GM12864 (cell line): ENCODE results near the gene INTS4.
"Not testable (repeated sequence)": the region's sequence is repeated elsewhere in the genome, so short reads cannot be mapped to it uniquely, and the experiment has no call there.

Experiments used
- DNase-seq: peaks from one replicate; pipeline ENCODE4 v3.0.0-alpha.2; 2011; ENCODE audit warnings: low read depth
- H3K4me3 ChIP-seq: 2 replicates; pipeline ENCODE4 v1.5.1; 2011; ENCODE audit warnings: mild to moderate bottlenecking, low read depth, low read length, control low read depth
- TF ChIP-seq, protein P1 (sequence below): IDR thresholded peaks from 2 replicates; pipeline ENCODE4 v1.5.1; 2011; ENCODE audit warnings: low read depth, mild to moderate bottlenecking, moderate library complexity, low read length, control low read depth, inconsistent platforms; ENCODE audit errors: missing control alignments

INTS4 gene

DNA sequence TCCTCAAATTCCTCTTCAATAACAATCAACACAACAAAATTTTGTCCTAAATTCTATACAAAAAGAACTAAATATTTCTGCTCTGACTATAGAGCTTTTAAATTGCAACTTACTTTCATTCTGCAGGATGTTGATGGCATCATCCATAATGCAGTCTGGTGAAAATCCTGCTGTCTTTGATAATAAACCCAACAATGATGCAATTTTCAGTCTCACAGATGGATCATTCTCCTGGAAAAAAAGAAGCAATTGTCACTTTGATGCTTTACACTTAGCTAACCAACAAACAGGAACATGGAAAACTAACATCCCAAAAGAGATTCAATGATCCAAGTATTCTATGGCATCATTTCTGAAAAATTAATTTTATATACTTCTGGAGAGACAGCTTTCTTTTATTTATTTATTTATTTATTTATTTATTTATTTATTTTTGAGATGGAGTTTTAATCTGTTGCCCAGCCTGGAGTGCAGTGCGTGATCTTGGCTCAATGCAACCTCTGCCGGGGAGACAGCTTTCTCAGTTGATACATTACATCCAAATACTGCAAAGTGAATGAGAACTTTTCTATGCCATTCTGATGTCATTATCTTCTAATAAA lies 13.0 kb downstream of the INTS4 start:
- H3K4me3 ChIP-seq, result no peak overlapping the region
- TF ChIP-seq, protein P1, sequence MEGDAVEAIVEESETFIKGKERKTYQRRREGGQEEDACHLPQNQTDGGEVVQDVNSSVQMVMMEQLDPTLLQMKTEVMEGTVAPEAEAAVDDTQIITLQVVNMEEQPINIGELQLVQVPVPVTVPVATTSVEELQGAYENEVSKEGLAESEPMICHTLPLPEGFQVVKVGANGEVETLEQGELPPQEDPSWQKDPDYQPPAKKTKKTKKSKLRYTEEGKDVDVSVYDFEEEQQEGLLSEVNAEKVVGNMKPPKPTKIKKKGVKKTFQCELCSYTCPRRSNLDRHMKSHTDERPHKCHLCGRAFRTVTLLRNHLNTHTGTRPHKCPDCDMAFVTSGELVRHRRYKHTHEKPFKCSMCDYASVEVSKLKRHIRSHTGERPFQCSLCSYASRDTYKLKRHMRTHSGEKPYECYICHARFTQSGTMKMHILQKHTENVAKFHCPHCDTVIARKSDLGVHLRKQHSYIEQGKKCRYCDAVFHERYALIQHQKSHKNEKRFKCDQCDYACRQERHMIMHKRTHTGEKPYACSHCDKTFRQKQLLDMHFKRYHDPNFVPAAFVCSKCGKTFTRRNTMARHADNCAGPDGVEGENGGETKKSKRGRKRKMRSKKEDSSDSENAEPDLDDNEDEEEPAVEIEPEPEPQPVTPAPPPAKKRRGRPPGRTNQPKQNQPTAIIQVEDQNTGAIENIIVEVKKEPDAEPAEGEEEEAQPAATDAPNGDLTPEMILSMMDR, result no peak
- DNase-seq, result no peak

DNA sequence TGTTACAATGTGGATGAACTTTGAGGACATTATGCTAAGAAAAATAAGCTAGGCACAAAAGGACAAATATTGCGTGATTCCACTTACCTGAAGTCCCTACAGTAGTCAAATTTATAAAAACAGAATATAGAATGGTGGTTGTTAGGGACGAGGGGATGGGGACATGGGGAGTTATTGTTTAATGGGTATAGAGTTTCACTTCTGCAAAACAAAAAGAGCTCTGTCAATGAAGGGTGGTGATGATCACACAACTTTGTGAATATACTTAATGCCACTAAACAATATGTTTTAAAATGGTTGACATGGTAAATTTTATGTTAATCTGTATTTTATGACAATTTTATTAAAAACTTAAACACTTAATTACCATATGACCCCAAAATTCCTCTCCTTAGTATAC lies 26.1 kb downstream of the INTS4 start:
- TF ChIP-seq, protein P1, result no peak
- DNase-seq, result no peak
- H3K4me3 ChIP-seq, result no peak overlapping the region

DNA sequence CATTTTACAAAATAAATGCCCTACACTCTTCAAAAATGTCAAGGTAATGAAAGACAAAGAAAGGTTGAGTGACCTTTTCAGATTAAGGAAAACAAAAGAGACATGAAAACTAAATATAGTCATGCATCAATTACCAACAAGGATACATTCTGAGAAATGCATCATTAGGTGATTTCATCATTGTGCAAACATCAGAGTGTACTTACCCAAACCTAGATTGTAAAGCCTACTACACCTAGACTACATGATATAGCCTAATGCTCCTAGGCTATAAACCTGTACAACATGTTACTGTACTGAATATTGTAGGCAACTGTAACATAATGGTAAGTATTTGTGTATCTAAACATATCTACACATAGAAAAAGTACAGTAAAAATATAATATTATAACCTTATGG lies 26.7 kb downstream of the INTS4 start:
- TF ChIP-seq, protein P1, result no peak
- no peak overlapping the region for H3K4me3 ChIP-seq
- no peak for DNase-seq

DNA sequence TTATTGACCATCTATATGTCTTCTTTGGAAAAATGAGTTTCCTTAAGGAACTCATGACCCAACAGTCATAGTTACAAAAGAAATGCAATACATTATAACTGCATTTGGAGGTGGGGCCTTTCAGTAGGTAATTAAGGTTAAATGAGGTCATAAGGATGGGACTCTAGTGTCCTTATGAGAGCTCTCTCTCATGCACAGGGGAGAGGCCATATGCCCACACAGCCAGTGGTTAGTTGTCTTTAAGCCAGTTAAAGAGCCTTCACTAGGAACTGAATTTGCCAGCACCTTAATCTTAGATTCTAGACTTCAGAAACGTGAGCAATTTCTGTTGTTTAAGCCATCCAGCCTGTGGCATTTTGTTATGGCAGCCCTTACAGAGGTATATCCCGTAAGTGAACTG lies 27.3 kb downstream of the INTS4 start:
- TF ChIP-seq, protein P1, result no peak
- DNase-seq, result no peak
- no peak overlapping the region for H3K4me3 ChIP-seq

DNA sequence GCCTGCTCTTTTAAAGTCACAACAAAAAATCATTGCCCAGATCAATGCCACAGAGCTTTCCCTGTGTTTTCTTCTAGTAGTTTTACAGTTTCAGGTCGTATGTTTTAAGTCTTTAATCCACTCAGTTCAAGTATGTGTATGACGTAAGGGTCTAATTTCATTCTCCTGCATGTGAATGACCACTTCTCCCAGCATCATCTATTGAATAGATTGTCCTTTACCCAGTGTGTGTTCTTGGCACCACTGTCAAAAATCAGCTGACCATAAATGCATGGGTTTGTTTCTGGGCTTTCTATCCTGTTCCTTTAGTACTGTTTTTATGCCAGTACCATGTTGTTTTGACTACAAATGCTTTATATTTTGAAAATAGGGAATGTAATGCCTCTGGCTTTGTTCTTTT lies 28.1 kb downstream of the INTS4 start:
- TF ChIP-seq, protein P1, result no peak
- DNase-seq, result no peak
- no peak overlapping the region for H3K4me3 ChIP-seq

DNA sequence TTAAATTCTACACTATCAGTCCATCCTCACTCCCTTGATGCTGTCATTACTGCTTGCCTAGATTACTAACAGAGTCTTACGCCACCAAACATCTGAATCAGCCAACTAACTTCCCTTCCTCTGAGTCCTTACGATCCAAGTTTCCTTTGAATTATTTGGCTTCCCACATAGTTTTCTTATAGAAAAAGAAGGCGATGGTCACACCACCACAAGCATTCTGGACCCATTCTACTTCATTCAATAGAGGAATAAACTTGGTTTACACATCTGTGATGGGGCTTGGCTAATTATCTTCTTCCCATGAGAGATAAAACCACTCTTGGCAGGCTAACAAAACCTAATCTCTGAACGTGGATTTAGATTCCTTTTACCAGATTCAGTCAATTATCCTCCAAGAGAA lies 35.0 kb downstream of the INTS4 start:
- DNase-seq, result no peak

DNA sequence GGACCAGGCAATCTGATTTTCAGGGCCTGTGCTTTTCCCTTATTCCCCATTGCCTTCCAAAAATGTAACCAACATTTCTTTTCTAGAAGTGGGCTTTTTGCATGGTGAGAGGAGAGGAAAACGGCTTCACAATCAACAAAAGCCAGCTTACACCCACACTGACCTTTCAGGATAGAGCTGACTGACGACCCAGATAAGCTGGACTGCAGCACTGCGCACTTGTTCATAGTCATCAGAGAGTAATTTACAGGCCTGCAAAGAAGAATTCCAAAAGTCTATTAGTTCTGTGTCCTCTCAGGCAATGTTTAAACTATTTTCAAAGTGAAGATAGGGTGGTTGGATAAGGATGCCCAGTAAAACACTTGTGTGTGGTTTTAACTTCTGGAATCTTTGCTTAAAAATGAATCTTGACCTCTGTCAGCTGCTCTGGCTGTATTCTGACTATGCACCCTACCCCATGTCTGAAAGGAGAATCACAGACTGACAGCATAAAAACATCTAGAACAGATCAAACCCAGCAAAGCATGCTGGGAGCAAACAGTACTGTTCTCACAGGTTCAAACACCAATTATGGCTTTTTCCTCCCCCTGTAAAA lies 35.8 kb downstream of the INTS4 start:
- not testable (repeated sequence) for H3K4me3 ChIP-seq, DNase-seq

More for the DNA sequence above, 35.0 kb downstream of the INTS4 start:
- TF ChIP-seq, protein P1, result no peak
- H3K4me3 ChIP-seq, result no peak overlapping the region

DNA sequence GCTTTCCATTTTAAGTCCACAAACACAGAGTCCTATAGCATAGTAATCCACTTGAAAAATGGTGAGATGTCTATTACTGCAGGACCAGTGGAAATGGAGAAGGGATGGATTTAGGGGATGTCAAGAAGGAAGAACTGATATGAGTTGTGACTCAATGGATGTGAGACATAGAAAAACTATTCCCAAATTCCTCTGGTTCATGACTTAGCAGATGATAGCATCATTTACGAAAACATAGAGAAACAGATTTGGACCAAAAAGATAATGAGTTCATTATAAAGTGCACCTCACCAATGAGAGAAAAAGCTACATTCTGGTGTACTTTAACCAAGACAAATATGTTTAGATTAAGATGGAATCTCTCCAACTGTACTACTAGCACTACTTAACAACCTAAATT lies 51.2 kb downstream of the INTS4 start:
- not testable (repeated sequence) for DNase-seq, H3K4me3 ChIP-seq

DNA sequence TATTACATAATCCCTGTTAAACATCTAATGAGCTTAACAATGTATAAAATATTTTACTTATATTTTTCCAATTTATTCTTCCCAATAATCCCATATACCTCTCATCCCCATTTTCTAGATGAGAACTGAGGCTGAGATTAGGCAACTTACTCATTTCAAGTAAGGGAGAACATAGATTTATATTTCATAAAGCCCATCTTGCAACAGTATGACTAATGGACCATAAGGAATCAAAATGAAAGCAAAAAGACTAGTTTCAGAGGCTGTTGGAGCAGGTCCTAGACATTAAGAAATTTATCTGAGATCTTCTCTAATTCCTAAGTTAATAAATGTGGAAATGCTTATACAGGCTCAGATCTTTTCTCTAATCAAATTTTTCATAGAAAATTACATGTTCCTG lies 52.0 kb downstream of the INTS4 start:
- H3K4me3 ChIP-seq, DNase-seq: not testable (repeated sequence)

DNA sequence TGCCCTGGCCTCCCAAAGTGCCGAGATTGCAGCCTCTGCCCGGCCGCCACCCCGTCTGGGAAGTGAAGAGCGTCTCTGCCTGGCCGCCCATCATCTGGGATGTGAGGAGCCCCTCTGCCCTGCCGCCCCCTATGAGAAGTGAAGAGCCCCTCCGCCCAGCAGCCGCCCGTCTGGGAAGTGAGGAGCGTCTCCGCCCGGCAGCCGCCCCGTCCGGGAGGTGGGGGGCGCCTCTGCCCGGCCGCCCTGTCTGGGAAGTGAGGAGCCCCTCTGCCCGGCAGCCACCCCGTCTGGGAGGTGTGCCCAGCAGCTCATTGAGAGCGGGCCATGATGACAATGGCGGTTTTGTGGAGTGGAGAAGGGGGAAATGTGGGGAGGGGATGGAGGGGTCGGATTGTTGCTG lies 60.9 kb downstream of the INTS4 start:
- not testable (repeated sequence) for DNase-seq, H3K4me3 ChIP-seq

DNA sequence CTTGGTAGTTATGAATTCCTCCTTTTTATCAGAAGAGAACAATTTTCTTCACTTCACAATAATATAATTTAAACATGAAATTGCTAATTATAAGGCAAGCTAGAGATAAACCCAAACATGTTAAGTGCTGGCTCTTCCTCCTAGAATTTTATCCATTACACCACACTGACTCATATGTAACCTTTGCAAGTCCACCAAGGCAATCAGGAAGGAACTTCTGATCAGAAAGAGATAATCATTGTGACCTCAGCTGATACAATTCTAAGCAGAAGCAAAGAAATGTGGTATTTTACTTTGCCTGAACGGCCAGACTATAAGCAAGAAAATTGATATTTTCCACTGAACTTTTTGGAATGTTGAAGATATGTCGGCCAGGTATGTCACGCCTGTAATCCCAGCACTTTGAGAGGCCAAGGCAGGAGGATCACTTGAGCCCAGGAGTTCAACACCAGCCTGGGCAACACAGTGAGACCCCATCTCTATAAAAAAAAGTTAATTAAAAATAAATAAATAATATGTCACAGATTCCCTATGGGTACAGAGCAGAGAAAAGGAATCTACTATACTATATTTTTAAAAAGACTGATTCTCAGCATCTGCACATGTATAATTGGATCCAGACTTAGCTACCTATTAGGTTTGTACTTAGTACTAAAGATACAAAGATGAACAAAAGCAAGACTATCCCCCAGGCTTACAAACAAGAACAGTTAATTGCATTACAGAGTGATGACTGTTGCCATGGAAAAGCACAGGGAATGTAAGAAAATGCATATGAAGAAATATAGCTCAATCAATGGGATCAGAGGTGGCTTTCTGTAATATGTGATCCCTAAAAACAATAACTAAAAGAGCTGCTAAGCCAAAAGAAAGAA lies 63.9 kb downstream of the INTS4 start:
- not testable (repeated sequence) for H3K4me3 ChIP-seq, DNase-seq
